ENCODE results near the gene WDR83.
"Not testable (repeated sequence)": the region's sequence is repeated elsewhere in the genome, so short reads cannot be mapped to it uniquely, and the experiment has no call there.

DNA sequence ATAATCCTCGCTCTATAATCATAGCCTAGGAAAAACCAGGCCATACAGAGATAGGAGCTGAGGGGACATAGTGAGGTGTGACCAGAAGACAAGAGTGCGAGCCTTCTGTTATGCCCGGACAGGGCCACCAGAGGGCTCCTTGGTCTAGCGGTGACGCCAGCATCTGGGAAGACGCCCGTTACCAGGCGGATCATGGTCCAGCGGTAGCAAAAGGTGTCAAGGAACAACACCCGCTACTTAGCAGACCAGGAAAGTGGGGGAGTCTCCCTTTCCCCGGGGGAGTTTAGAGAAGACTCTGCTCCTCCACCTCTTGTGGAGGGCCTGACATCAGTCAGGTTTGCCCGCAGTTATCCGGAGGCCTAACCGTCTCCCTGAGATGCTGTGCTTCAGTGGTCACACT is 45.5 kb downstream of the WDR83 start:
- TF ChIP-seq, protein P1, sequence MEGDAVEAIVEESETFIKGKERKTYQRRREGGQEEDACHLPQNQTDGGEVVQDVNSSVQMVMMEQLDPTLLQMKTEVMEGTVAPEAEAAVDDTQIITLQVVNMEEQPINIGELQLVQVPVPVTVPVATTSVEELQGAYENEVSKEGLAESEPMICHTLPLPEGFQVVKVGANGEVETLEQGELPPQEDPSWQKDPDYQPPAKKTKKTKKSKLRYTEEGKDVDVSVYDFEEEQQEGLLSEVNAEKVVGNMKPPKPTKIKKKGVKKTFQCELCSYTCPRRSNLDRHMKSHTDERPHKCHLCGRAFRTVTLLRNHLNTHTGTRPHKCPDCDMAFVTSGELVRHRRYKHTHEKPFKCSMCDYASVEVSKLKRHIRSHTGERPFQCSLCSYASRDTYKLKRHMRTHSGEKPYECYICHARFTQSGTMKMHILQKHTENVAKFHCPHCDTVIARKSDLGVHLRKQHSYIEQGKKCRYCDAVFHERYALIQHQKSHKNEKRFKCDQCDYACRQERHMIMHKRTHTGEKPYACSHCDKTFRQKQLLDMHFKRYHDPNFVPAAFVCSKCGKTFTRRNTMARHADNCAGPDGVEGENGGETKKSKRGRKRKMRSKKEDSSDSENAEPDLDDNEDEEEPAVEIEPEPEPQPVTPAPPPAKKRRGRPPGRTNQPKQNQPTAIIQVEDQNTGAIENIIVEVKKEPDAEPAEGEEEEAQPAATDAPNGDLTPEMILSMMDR (IDR thresholded peaks at IDR 0.05; ENCODE audit: low read depth, low read length, poor library complexity, severe bottlenecking): not testable (repeated sequence)
- not testable (repeated sequence) for TF ChIP-seq EZH2phosphoT487 (IDR thresholded peaks at IDR 0.05; ENCODE audit: borderline replicate concordance, low read length)

Data from DOHH2 (cell line).